ENCODE data around the gene PAM.

GRCh38 chr5:102891175-102891574 lies 136.1 kb downstream of the PAM start:
- no peak for TF ChIP-seq CTCF (IDR thresholded peaks at IDR 0.05; ENCODE audit: poor library complexity, severe bottlenecking)
- TF ChIP-seq MXI1 (conservative IDR thresholded peaks at IDR 0.05; ENCODE audit: poor library complexity, severe bottlenecking): no peak
- no peak for TF ChIP-seq RAD21 (conservative IDR thresholded peaks at IDR 0.05)
- TF ChIP-seq REST (IDR thresholded peaks at IDR 0.05; ENCODE audit: borderline replicate concordance): no peak

All from neural cell (in vitro differentiated cells).